ENCODE results near the gene LRRC73.
"Not testable (repeated sequence)": the region's sequence is repeated elsewhere in the genome, so short reads cannot be mapped to it uniquely, and the experiment has no call there.

DNA sequence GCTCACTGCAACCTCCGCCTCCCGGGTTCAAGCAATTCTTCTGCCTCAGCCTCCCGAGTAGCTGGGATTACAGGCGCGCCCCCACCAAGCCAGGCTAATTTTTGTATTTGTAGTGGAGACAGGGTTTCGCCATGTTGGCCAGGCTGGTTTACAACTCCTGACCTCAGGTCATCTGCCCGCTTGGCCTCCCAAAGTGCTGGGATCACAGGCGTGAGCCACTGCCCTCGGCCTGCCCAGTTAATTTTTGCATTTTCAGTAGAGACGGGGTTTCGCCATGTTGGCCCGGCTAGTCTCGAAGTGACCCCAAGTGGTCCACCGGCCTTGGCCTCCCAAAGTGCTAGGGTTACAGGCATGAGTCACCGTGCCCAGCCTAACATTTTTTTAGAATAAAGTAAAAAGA, 52.0 kb downstream of the LRRC73 start:
- TF ChIP-seq, protein P1, sequence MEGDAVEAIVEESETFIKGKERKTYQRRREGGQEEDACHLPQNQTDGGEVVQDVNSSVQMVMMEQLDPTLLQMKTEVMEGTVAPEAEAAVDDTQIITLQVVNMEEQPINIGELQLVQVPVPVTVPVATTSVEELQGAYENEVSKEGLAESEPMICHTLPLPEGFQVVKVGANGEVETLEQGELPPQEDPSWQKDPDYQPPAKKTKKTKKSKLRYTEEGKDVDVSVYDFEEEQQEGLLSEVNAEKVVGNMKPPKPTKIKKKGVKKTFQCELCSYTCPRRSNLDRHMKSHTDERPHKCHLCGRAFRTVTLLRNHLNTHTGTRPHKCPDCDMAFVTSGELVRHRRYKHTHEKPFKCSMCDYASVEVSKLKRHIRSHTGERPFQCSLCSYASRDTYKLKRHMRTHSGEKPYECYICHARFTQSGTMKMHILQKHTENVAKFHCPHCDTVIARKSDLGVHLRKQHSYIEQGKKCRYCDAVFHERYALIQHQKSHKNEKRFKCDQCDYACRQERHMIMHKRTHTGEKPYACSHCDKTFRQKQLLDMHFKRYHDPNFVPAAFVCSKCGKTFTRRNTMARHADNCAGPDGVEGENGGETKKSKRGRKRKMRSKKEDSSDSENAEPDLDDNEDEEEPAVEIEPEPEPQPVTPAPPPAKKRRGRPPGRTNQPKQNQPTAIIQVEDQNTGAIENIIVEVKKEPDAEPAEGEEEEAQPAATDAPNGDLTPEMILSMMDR (IDR thresholded peaks at IDR 0.05), result not testable (repeated sequence)
- not testable (repeated sequence) for TF ChIP-seq POLR2A (IDR thresholded peaks at IDR 0.05)
